Sciatic nerve (tissue), 2 donors: ENCODE measurements around the gene CLTCL1. TPM values are rescaled to one million over a fixed set of nuclear protein-coding genes. Genes with fewer than 3 reads are reported as not detected.
A peak's percentile ranks its signal among the peaks of the same experiment; 100 is the strongest.
"Not testable (repeated sequence)": the region's sequence is repeated elsewhere in the genome, so short reads cannot be mapped to it uniquely, and the experiment has no call there.

ENCODE experiments used
- ATAC-seq: fragments of 200-7000 bp; cut with Tn5 transposase; one replicate; pipeline ENCODE4 v1.9.1; 2020; ENCODE audit warnings: mild to moderate bottlenecking, moderate library complexity
- DNase-seq: peaks from one replicate; pipeline ENCODE4 v3.0.0-alpha.2; 2020; ENCODE audit warnings: low spot score
- intact Hi-C: fragments of 100-400 bp; cut with DNase I; formaldehyde crosslinking; loops from one replicate; pipeline ENCODE4 v1.14.2; 2022
- total RNA-seq: library from RNA; stranded (reverse); fragmentation: NEBNext Ultra II Directional; extraction: Animal tissue kit (Norgen Biotek cat#: 25700); gene quantifications from one replicate; pipeline ENCODE4 v1.2.1, GENCODE V29; 2021
- donor health status: DM: no; HTN: no; CAD: no.
- donor health status: DM: no; HTN: no; CAD: no.

CLTCL1 gene
- total RNA-seq, 1 donor from 2014 or later, result 14.2 TPM

DNA sequence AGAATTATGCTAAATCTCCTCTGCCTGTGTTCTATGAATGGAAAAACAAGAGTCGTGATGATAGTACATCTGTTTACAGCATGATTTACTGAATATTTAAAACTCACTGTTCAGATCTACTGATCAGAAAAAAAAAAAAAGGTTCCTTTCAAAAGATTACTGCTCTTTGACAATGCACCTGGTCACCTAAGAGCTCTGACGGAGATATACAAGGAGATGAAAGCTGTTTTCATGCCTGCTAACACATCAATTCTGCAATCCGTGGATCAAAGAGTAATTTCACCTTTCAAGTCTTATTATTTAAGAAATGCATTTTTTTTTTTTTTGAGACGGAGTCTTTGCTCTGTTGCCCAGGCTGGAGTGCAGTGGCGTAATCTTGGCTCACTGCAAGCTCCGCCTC is 30.7 kb downstream of the CLTCL1 start:
- no peak for DNase-seq
- intact Hi-C loops, result no loop called here

GRCh38 chr22:19260194-19260593 is 31.3 kb downstream of the CLTCL1 start:
- intact Hi-C loops, result no loop called here
- DNase-seq, result no peak
- no peak for ATAC-seq

More for the DNA sequence above, 30.7 kb downstream of the CLTCL1 start:
- ATAC-seq, result no peak

GRCh38 chr22:19258968-19259288 is 32.6 kb downstream of the CLTCL1 start:
- ATAC-seq, intact Hi-C loops, DNase-seq: not testable (repeated sequence)

GRCh38 chr22:19258371-19258770 is 33.1 kb downstream of the CLTCL1 start:
- intact Hi-C loops, result no loop called here
- ATAC-seq (no peak), DNase-seq (no peak)

DNA sequence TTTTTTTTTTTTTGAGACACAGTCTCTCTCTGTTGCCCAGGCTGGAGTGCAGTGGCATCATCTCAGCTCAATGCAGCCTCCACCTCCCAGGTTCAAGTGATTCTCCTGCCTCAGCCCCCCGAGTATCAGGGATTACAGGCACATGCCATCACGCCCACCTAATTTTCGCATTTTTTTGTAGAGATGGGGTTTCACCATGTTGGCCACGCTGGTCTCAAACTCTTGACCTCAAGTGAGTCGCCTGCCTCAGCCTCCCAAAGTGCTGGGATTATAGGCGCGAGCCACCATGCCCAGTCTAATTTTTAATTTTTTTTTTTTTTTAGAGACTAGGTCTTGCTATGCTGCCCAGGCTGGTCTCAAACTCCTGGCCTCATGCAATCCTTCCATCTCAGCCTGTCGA is 35.2 kb downstream of the CLTCL1 start:
- intact Hi-C loops, DNase-seq, ATAC-seq: not testable (repeated sequence)

GRCh38 chr22:19253143-19253542 is 38.4 kb downstream of the CLTCL1 start:
- DNase-seq, result no peak
- intact Hi-C loops, result no loop called here

GRCh38 chr22:19244600-19245352 is 46.7 kb downstream of the CLTCL1 start:
- DNase-seq (no peak), ATAC-seq (no peak)
- intact Hi-C loops, result no loop called here

More at GRCh38 chr22:19253143-19253542, 38.4 kb downstream of the CLTCL1 start:
- ATAC-seq, result no peak

- intact Hi-C loops, result no loop called here
- ATAC-seq, result no peak
- DNase-seq, result no peak
These were observed 48.8 kb downstream of the CLTCL1 start for GRCh38 chr22:19242699-19243098.

DNA sequence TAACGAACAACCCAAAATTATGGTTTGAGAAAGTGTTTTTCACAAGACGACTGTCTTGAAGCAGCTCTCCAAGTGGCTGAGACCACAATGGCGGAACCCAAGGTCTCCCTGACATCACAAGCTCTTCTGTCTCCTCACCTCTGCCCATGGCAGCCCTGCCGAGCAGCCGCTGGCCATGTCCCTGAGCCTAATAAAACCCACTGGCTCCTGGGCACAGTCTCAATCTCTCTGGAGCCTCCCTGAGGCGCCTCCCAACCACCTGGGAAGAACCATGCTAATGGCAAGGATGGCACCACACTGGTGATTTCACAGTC is 50.0 kb downstream of the CLTCL1 start:
- intact Hi-C loops, result no loop called here

DNA sequence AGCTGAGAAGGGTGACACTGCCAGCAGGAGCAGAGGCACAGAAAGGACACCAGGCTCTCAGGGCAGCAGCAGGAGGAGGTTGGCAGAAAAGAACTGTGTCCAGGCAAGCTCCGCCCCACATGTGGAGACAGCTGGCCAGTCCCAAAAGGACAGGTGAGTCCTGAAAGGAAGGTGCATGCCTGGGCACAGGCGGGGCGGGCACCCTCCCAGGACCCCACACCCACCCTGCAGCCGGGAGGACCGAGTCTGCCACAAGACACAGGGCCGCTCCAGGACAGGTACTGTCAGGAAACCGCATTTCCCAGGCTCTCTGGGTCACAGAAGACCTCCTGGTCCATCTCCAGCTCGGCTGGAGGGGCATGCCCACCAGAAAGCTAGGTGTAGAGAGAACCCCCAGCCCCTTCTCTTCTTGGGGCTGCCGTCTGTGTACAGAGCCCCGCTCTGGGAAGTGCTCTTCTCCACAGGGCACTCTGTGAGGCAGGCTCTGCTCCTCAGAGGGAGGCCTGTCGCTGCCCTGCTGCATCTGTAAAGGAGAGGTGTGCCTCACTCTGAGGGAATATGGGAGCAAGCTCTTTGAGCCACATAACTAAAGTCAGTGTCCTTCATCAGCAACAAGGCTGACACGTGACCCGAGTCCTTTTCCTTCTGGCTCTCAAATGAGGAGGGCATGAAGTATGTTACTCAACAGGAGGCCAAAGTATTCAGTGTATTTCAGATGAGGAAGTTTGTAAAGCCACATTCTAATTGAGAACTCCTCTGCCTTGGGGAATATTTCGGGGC is 50.5 kb downstream of the CLTCL1 start:
- no peak for DNase-seq
- no peak for ATAC-seq
- intact Hi-C loops, result no loop called here

More for the DNA sequence above, 50.0 kb downstream of the CLTCL1 start:
- DNase-seq (no peak), ATAC-seq (no peak)

DNA sequence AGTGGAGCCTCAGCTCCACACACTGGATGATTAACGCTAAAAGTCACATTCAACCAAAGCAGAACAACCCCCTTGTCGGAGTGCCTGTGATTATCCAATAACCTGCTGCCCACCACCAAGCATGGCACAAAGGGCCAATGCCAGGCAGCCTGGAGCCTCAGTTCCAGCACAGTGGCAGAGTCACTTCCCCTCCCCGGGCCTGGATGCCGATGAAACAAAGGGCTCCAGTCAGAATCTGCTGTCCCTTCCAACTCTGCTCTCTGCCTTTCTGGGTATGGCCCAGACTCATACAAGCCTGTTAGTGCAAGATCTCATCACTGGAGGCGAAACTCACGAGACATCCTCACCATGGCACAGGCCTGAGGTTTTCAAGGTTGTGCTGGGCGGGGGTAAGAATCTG is 52.1 kb downstream of the CLTCL1 start:
- ATAC-seq, result peak; percentile 26
- intact Hi-C loops, result no loop called here
- no peak for DNase-seq

GRCh38 chr22:19238900-19239299 is 52.6 kb downstream of the CLTCL1 start:
- DNase-seq (no peak), ATAC-seq (no peak)
- intact Hi-C loops, result no loop called here

DNA sequence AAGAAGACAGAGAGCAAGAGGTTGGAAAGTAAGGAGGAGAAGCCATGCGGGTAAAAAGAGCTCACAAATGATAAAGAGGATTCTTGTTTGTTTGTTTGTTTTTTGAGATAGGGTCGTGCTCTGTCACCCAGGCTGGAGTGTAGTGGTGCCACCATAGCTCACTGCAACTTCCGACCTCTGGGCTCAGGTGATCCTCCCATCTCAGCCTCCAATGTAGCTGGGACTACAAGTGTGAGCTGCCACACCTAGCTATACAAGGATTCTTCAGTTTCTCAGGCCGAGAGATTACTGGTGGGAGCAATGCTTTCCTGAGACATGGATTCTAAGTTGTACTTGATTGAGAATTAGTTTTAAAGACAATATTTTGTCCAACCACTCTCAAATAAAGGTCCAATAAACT is 55.6 kb downstream of the CLTCL1 start:
- no peak for ATAC-seq
- intact Hi-C loops, result no loop called here
- no peak for DNase-seq

DNA sequence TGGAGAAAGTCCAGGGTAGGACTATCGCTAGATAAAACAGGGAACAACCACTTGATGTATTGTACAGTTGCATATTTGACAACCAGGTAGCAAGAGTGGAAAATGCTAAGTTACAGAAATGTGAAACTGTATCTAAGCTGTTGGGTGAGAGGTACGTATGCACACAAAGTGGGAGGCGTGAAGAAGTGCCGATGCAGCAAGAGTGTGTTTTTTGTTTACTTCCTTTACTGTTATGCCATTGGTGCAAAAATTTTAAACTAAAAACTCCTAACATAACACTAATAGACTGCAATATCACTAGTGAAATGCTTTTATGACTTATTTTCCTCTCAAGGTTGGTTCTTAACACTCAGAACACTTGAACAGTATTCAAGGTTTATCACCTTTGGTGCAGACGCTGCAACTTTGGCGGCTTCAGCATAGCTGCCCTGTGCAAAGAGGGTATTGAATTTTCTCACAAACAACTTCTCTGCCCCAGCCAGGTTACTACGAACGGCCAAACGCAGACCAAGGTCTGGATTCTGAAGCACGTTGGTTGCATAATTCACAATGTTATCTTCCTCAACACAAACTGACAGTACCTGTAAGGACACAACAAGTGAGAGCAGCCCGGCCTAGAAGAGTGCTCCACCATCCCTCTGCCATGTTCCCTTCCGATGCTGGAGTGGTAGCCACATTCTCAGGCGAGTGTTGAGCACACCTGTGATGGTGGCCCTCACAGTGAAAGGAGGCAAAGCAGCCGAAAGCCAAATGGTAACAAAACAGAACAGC is 57.2 kb downstream of the CLTCL1 start:
- intact Hi-C loops, result no loop called here
- ATAC-seq (no peak), DNase-seq (no peak)

DNA sequence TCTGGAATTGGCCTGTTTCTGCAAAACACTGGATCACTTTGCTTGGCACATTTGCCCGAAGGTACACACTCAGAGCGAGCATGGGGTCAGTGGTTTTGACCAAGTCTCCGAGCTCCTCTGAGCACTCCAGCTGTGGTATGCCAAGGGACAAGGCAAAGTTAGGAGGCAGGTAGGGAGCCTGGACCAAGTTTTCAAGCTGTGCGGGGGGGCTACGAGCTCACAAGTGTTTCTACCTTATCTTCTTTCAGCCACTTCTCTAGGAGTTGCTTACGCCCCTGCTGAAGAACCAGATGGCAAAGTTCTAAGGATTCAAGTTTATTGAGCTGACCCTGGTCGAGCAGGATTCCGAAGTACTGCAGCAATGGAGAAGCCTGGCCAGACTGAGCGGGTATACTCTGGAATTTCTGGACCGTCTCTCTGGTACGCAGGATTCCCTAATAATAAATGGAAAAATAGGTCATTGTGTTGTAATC is 58.3 kb downstream of the CLTCL1 start:
- DNase-seq, result no peak
- ATAC-seq, result no peak
- intact Hi-C loops, result no loop called here

- no peak for ATAC-seq
- intact Hi-C loops, result no loop called here
- no peak for DNase-seq
These were observed 58.9 kb downstream of the CLTCL1 start for GRCh38 chr22:19232623-19233022.

- no peak for DNase-seq
- intact Hi-C loops, result no loop called here
- no peak for ATAC-seq
These were observed 59.5 kb downstream of the CLTCL1 start for GRCh38 chr22:19231986-19232385.

GRCh38 chr22:19229600-19229999 is 61.9 kb downstream of the CLTCL1 start:
- intact Hi-C loops, result no loop called here
- DNase-seq (no peak), ATAC-seq (no peak)

DNA sequence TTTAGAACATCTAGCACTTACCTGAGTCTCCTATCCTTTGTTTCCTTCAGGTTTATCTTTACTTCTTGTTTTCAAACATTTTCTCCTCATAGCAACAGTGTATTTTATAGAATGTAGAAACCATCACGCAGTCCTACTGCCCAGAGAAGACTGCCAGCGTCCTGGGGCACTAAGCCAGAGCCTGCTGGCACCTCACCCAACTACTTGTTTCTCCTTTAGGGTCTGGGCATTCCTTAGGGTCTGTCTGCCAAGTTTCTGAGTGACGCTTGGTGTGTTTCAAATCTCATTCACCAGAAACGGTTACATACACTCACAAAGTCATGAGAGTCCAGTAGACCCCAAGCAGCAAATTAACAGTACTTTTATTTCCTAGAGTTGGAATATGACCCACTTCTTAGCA is 63.3 kb downstream of the CLTCL1 start:
- no peak for ATAC-seq
- DNase-seq, result no peak
- intact Hi-C loops, result no loop called here

DNA sequence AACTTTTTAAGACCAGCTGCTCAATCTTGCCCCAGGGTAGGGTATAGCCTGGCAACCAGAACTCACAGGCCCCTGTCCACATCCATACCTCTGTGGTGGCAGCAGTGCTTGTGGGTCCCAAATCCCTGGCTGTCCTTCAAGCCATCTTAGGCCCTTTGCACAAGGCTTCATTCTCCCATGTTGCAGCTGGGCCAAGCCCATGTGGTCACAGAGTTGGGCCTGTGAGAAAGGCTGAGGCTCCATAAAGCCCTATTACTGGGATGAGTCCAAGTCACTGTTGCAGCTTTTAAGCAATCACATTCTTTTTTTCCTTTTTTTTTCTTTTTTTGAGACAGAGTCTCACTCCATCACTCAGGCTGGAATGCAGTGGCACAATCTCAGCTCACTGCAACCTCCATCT is 65.1 kb downstream of the CLTCL1 start:
- DNase-seq (no peak), ATAC-seq (no peak)
- intact Hi-C loops, result no loop called here
